Activated T-helper 1 cell treated with anti-CD3 and anti-CD28 coated beads, Interleukin-12 subunit alpha, Interleukin-12 subunit beta, Interleukin-2, Interleukin-4 antibody, amounts not matched to agents 30 ng/mL and 10 ng/mL and 1 ng/mL, durations not matched to agents 14 hours and 24 hours and 36 hours (primary cell): ENCODE results near the gene RHEX. TPM values are rescaled to one million over a fixed set of nuclear protein-coding genes. Genes with fewer than 3 reads are reported as not detected.
"Not testable (repeated sequence)": the region's sequence is repeated elsewhere in the genome, so short reads cannot be mapped to it uniquely, and the experiment has no call there.

Source experiments
- DNase-seq: peaks from one replicate; pipeline ENCODE4 v3.0.0; 2021; ENCODE audit warnings: low spot score
- H3K27ac Mint-ChIP-seq: one replicate; pipeline ENCODE4 v1.8.0; 2021; ENCODE audit warnings: mild to moderate bottlenecking, mixed read lengths
- H3K27me3 Mint-ChIP-seq: one replicate; pipeline ENCODE4 v1.8.0; 2022; ENCODE audit warnings: mild to moderate bottlenecking, moderate library complexity, mixed read lengths; ENCODE audit not compliant: insufficient read depth
- H3K36me3 Mint-ChIP-seq: one replicate; pipeline ENCODE4 v1.8.0; 2021; ENCODE audit warnings: low read depth, mixed read lengths
- H3K4me1 Mint-ChIP-seq: one replicate; pipeline ENCODE4 v1.8.0; 2021; ENCODE audit warnings: low read depth, mixed read lengths
- H3K4me3 Mint-ChIP-seq: one replicate; pipeline ENCODE4 v1.8.0; 2021; ENCODE audit warnings: mild to moderate bottlenecking, moderate library complexity, mixed read lengths
- H3K9me3 Mint-ChIP-seq: one replicate; pipeline ENCODE4 v1.8.0; 2021; ENCODE audit warnings: mixed read lengths
- intact Hi-C: fragments of 100-400 bp; cut with micrococcal nuclease; formaldehyde crosslinking; loops from one replicate; pipeline ENCODE4 v1.15.1; 2024
- total RNA-seq: library from RNA; stranded (reverse); gene quantifications from 2 replicates; pipeline ENCODE4 v1.2.3, GENCODE V29; 2022

RHEX gene, protein sequence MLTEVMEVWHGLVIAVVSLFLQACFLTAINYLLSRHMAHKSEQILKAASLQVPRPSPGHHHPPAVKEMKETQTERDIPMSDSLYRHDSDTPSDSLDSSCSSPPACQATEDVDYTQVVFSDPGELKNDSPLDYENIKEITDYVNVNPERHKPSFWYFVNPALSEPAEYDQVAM
- total RNA-seq: not detected in 2 replicates

DNA sequence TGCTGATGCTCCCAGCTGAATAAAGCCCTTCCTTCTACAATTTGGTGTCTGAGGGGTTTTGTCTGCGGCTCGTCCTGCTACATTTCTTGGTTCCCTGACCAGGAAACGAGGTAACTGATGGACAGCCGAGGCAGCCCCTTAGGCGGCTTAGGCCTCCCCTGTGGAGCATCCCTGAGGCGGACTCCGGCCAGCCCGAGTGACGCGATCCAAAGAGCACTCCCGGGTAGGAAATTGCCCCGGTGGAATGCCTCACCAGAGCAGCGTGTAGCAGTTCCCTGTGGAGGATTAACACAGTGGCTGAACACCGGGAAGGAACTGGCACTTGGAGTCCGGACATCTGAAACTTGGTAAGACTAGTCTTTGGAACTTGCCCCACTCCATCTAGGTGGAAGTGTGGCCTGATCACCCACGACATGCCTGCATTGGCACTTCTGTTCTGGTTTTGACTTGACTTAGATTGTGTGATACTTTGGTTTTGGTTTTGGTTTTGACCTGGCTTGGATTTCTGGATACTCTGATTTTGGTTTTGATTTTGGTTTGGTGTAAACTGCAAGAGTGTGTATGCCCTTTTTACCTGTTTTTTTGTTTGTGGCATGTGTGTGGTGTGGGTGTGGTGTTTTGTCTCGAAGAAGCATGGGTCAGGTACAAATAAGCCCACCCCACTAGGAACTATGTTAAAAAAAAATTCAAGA is at the start of gene RHEX:
Gene RHEX (plus strand): TSS at position 255 of the 692 bp plus-strand sequence. CDS start 44,656 bp downstream, outside the sequence.
- H3K27me3 Mint-ChIP-seq: peaks cover 22% of the 10 kb centered on the region
- intact Hi-C loops: loop anchor here (1.0 to 5.0 kb wide), 2 partner anchors 23 to 51 kb away; partner anchors contain the start of gene RAB7B
- peaks cover 55% of the 10 kb centered on the region for H3K4me1 Mint-ChIP-seq
- H3K9me3 Mint-ChIP-seq, H3K36me3 Mint-ChIP-seq: not testable (repeated sequence)
- peak within 1 kb of the TSS; percentile 3 for H3K4me3 Mint-ChIP-seq
- peak within 1 kb of the TSS; percentile 4 for H3K27ac Mint-ChIP-seq
- peak; percentile 46 for DNase-seq

- Mint-ChIP-seq H3K4me1 (peaks cover 35% of the 10 kb centered on the region), H3K27me3 (no peaks in the 10 kb centered on the region), H3K27ac (peak overlapping the region; percentile 0), H3K36me3 (no peaks in the 10 kb centered on the region), H3K9me3 (no peaks in the 10 kb centered on the region), H3K4me3 (no peak overlapping the region)
- DNase-seq: no peak
- intact Hi-C loops: loop anchor here (5.0 kb wide), 1 partner anchor 48 kb away; the partner anchor contains the start of gene RHEX
Measured at GRCh38 chr1:206003854-206004800, 48.8 kb upstream of the RHEX start.

- Mint-ChIP-seq H3K9me3 (no peaks in the 10 kb centered on the region), H3K4me3 (no peak overlapping the region), H3K27ac (no peak overlapping the region), H3K4me1 (peaks cover 35% of the 10 kb centered on the region), H3K27me3 (peaks cover 3% of the 10 kb centered on the region), H3K36me3 (no peaks in the 10 kb centered on the region)
- DNase-seq: no peak
- intact Hi-C loops: loop anchor here (5.0 kb wide), 1 partner anchor 47 kb away; the partner anchor contains the start of gene RHEX
Measured at GRCh38 chr1:206004826-206005225, 48.1 kb upstream of the RHEX start.

DNA sequence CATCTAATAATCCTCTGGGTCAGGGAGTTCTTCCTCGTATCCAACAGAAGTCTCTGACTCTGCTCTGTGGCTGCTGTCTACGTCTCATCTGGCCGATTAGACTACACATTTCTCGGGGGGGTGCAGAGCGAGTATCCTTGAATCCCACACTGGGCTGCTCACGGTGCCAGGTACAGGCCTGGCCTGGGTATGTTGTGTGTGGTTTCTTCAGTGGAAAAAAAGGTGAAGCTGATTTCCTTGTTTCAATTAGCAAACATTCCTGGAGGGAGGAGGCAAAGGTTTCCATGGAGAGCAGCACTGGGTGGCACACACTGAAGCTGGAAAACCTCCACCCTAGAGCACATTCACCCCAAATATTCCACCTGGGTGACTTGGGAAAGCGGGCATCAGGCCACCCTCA is 47.7 kb upstream of the RHEX start:
- H3K36me3 Mint-ChIP-seq: no peaks in the 10 kb centered on the region
- DNase-seq: no peak
- peaks cover 35% of the 10 kb centered on the region for H3K4me1 Mint-ChIP-seq
- H3K9me3 Mint-ChIP-seq: no peaks in the 10 kb centered on the region
- intact Hi-C loops: no loop called here
- H3K27me3 Mint-ChIP-seq: peaks cover 3% of the 10 kb centered on the region
- no peak overlapping the region for H3K27ac Mint-ChIP-seq
- no peak overlapping the region for H3K4me3 Mint-ChIP-seq

GRCh38 chr1:206005778-206006180 is 47.2 kb upstream of the RHEX start:
- H3K4me1 Mint-ChIP-seq: peaks cover 37% of the 10 kb centered on the region
- DNase-seq: no peak
- H3K27me3 Mint-ChIP-seq: peaks cover 6% of the 10 kb centered on the region
- H3K27ac Mint-ChIP-seq: no peak overlapping the region
- no peaks in the 10 kb centered on the region for H3K36me3 Mint-ChIP-seq
- no peaks in the 10 kb centered on the region for H3K9me3 Mint-ChIP-seq
- intact Hi-C loops: no loop called here
- H3K4me3 Mint-ChIP-seq: no peak overlapping the region

DNA sequence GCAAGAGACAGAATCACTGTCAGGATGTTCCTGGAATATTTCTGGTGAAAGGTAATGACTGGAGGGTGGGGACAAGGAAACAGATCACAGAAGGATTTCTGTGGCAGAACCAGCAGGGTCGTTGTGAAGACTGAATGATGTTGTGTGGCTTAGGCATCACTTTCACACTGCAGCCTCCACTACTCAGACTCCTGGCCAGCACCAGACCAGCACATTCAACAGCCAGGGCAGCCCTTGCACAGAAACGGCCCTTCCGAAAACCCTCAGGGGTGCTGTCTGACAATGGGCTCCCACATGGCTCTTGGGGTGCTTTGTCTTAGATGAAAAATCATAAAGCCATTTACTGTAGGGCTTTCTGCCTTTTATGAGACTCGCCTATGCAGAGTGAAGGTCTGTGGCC is 46.0 kb upstream of the RHEX start:
- Mint-ChIP-seq H3K4me1 (peaks cover 37% of the 10 kb centered on the region), H3K9me3 (no peaks in the 10 kb centered on the region), H3K36me3 (no peaks in the 10 kb centered on the region), H3K27me3 (peaks cover 7% of the 10 kb centered on the region), H3K27ac (no peak overlapping the region), H3K4me3 (no peak overlapping the region)
- intact Hi-C loops: no loop called here
- DNase-seq: no peak

DNA sequence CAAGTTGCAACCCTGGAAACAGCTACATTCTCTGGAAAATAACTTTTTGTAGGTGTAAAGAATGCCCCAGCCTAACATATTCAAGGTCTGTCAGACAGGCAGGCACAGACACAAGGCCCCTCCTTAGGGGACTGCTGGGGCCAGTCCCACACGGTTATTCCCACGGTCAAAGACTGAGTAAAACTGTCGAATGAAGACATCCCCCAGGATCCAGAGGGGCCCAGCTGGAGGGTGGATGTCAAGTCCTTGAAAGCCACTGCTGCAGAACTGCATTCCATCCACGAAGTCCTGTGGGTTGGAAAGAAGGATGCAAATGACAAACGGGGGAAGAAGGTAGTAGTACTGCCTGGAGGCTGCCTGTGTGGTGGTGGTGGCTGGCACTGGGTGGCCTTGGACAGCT is 42.9 kb upstream of the RHEX start:
- Mint-ChIP-seq H3K4me1 (peaks cover 36% of the 10 kb centered on the region), H3K36me3 (no peaks in the 10 kb centered on the region)

GRCh38 chr1:206011057-206011456 is 41.9 kb upstream of the RHEX start:
- H3K36me3 Mint-ChIP-seq: no peaks in the 10 kb centered on the region
- H3K9me3 Mint-ChIP-seq: no peaks in the 10 kb centered on the region
- intact Hi-C loops: no loop called here
- no peak overlapping the region for H3K27ac Mint-ChIP-seq
- no peak overlapping the region for H3K4me3 Mint-ChIP-seq
- peaks cover 7% of the 10 kb centered on the region for H3K27me3 Mint-ChIP-seq
- H3K4me1 Mint-ChIP-seq: peaks cover 36% of the 10 kb centered on the region
- DNase-seq: no peak

More for the DNA sequence above, 42.9 kb upstream of the RHEX start:
- Mint-ChIP-seq H3K9me3 (no peaks in the 10 kb centered on the region), H3K27me3 (peaks cover 7% of the 10 kb centered on the region), H3K4me3 (no peak overlapping the region), H3K27ac (no peak overlapping the region)
- intact Hi-C loops: no loop called here
- DNase-seq: no peak

DNA sequence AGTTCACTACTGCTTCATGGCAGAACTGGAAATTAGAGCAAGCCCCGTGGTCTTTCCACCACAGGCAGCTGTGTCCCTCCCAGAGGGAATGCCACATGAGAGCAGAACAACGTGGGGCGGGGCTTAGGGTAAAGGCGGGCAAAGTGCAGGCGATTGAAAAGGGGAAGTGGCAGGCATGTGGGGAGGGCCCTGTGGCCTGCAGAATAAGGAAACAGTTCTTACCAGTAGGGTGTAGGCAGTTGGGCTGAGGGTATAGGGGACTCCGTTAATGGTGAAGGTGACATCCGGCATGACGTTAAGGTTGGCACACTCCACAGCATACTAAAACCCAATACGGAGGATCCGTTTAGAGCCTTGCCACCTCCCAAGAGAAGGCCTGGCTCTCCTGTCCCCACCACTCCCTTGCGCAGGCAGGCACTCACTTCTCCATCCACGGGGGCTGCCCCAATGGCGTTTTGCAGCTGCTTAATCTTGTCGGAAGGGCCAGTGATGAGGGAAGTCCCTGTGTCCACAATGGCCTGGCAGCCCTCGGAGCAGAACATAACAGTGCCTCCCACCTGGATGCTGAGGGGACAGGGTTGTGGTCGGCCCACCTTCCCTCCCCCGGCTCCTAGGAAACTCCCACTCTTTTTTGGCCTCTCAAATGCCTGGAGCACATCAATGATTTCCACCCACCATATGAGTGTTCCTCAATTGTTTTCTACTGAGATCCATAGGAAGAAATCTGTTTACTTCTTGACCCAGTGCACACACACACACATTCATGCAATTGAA is 40.7 kb upstream of the RHEX start:
- peak overlapping the region; percentile 27 for H3K4me3 Mint-ChIP-seq
- H3K9me3 Mint-ChIP-seq: no peaks in the 10 kb centered on the region
- peaks cover 9% of the 10 kb centered on the region for H3K27me3 Mint-ChIP-seq
- no peak for DNase-seq
- H3K36me3 Mint-ChIP-seq: no peaks in the 10 kb centered on the region
- H3K27ac Mint-ChIP-seq: no peak overlapping the region
- H3K4me1 Mint-ChIP-seq: peaks cover 36% of the 10 kb centered on the region
- intact Hi-C loops: no loop called here

- Mint-ChIP-seq H3K36me3 (no peaks in the 10 kb centered on the region), H3K4me3 (no peak overlapping the region), H3K27me3 (peaks cover 16% of the 10 kb centered on the region), H3K4me1 (peaks cover 36% of the 10 kb centered on the region), H3K27ac (no peak overlapping the region), H3K9me3 (no peaks in the 10 kb centered on the region)
- no peak for DNase-seq
- intact Hi-C loops: no loop called here
Measured at GRCh38 chr1:206013026-206013795, 39.8 kb upstream of the RHEX start.

DNA sequence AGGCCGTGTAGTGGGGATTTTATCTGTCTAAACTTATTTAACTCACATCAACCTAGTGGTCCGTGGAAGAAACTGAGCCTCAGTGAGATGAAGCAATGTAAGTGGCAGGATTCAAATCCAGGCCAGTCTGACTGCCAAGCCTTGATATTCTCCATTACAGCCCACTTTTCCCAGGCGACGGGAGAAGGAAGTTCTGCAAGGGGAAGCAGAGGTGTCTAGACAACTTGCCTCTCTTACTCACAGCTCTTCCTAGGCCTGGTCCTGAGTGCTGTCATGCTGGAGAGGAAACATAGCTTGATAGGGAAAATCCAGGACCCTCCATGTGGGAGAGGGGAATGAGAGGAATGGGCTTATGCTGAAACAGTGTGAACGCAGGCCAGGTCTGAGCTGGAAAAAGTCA is 38.4 kb upstream of the RHEX start:
- Mint-ChIP-seq H3K27ac (no peak overlapping the region), H3K4me3 (no peak overlapping the region), H3K4me1 (peaks cover 36% of the 10 kb centered on the region), H3K27me3 (peaks cover 19% of the 10 kb centered on the region), H3K9me3 (no peaks in the 10 kb centered on the region), H3K36me3 (no peaks in the 10 kb centered on the region)
- intact Hi-C loops: no loop called here
- no peak for DNase-seq

- Mint-ChIP-seq H3K36me3 (no peaks in the 10 kb centered on the region), H3K9me3 (no peaks in the 10 kb centered on the region), H3K4me1 (peaks cover 36% of the 10 kb centered on the region), H3K27ac (no peak overlapping the region), H3K4me3 (no peak overlapping the region), H3K27me3 (peaks cover 19% of the 10 kb centered on the region)
- intact Hi-C loops: no loop called here
- no peak for DNase-seq
Measured at GRCh38 chr1:206015071-206015470, 37.9 kb upstream of the RHEX start.
